ENCODE results near the gene STAU1. TPM values are rescaled to one million over a fixed set of nuclear protein-coding genes. Genes with fewer than 3 reads are reported as not detected.
"Not testable (repeated sequence)": the region's sequence is repeated elsewhere in the genome, so short reads cannot be mapped to it uniquely, and the experiment has no call there.

Gene STAU1
- total RNA-seq, 1 donor from 2014 or later, result 72.5 TPM

DNA sequence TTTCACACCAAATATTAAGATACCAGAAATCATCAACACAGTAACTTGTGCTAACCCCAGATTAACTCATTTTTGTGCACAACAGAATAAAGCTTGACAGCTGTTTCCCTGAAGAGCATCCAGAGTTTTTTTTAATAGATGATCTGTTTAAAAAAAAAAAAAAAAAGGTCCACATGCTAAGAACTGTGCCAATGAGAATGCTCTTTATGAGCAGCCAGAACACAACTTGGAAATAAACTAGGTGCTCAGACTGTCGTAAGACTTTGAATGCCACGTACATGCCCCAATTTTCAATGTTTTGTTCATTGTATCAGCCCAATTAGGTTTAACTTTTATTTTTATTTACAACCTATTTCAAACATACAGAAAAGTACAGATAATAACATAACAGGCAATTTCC, 47.3 kb downstream of the STAU1 start:
- Histone ChIP-seq H3K4me3 (ENCODE audit: low read depth, low read length) (no peak overlapping the region), H3K36me3 (ENCODE audit: control insufficient read depth, insufficient read depth, low read length) (no peaks in the 10 kb centered on the region), H3K27me3 (ENCODE audit: control insufficient read depth, insufficient read depth, low read length) (no peaks in the 10 kb centered on the region)
- no peak for DNase-seq (ENCODE audit: low read depth)
- TF ChIP-seq, protein P1, sequence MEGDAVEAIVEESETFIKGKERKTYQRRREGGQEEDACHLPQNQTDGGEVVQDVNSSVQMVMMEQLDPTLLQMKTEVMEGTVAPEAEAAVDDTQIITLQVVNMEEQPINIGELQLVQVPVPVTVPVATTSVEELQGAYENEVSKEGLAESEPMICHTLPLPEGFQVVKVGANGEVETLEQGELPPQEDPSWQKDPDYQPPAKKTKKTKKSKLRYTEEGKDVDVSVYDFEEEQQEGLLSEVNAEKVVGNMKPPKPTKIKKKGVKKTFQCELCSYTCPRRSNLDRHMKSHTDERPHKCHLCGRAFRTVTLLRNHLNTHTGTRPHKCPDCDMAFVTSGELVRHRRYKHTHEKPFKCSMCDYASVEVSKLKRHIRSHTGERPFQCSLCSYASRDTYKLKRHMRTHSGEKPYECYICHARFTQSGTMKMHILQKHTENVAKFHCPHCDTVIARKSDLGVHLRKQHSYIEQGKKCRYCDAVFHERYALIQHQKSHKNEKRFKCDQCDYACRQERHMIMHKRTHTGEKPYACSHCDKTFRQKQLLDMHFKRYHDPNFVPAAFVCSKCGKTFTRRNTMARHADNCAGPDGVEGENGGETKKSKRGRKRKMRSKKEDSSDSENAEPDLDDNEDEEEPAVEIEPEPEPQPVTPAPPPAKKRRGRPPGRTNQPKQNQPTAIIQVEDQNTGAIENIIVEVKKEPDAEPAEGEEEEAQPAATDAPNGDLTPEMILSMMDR (IDR thresholded peaks at IDR 0.05; ENCODE audit: insufficient read depth, low read length, poor library complexity, severe bottlenecking), result no peak

DNA sequence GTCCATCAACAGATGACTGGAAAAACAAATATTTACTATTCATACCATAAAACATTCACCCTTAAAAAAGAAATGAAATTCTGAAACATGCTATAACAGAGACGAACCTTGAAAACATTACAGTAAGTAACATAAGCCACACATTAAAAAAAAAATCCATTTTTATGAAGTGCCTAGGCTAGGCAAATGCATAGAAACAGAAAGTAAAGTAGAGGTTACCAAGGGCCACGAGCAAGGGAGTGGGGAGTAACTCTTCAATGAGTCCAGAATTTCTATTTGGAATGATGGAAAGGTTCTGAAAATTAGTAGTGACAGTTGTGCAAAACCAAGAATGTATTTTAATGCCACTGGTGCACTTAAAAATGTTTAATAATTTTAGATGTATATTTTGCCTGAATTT, 47.7 kb downstream of the STAU1 start:
- DNase-seq (ENCODE audit: low read depth), result no peak
- Histone ChIP-seq H3K27me3 (ENCODE audit: control insufficient read depth, insufficient read depth, low read length) (no peaks in the 10 kb centered on the region), H3K36me3 (ENCODE audit: control insufficient read depth, insufficient read depth, low read length) (no peaks in the 10 kb centered on the region), H3K4me3 (ENCODE audit: low read depth, low read length) (no peak overlapping the region)
- TF ChIP-seq, protein P1 (IDR thresholded peaks at IDR 0.05; ENCODE audit: insufficient read depth, low read length, poor library complexity, severe bottlenecking), result no peak

DNA sequence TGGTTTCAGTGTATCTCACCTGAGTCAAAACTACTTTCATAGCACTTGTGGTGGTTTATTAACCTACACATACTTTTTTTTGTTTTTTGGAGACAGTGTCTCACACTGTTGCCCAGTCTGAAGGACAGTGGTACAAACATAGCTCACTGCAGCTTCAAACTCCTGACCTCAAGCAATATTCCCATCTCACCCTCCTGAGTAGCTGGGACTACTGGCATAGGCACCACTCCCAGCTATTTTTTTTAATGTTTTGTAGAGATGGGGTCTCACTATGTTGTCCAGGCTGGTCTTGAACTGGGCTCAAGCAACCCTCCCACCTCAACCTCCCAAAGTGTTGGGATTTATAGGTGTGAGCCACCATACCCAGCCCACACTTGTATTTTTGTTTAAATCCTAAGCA, 49.7 kb downstream of the STAU1 start:
- H3K4me3 ChIP-seq (ENCODE audit: low read depth, low read length), result no peak overlapping the region
- DNase-seq (ENCODE audit: low read depth), result no peak
- no peaks in the 10 kb centered on the region for H3K27me3 ChIP-seq (ENCODE audit: control insufficient read depth, insufficient read depth, low read length)
- TF ChIP-seq, protein P1 (IDR thresholded peaks at IDR 0.05; ENCODE audit: insufficient read depth, low read length, poor library complexity, severe bottlenecking), result no peak
- H3K36me3 ChIP-seq (ENCODE audit: control insufficient read depth, insufficient read depth, low read length), result peaks cover under 1% of the 10 kb centered on the region

DNA sequence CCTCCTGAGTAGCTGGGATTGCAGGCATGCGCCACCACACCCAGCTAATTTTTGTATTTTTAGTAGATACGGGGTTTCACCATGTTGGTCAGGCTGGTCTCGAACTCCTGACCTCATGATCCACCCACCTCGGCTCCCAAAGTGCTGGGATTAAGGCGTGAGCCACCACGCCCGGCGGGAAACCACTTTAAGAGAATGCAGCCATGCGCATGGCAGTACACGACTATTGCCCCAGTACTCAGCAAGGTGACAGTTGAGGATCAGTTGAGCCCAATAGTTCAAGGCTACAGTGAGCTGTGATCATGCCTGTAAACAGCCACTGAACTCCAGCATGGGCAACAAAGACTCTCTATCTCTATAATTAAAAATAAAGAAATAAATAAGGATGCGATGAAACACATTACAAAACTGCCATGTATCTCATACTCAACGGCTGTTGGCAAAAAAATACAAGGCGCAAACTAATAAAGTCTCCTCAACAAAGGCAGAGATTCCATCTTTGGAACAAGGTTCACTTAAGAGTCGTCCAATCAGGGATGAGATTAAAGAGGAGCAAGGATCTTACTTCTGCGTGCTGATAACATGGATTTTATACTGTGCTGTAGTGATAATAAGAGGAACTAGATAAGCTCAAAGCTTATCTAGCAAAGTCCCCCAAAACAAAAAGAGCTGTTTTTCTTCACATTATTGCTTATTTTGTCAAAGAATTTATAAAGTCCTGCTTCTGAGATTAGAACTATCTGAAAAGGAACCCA, 51.1 kb downstream of the STAU1 start:
- H3K36me3 ChIP-seq (ENCODE audit: control insufficient read depth, insufficient read depth, low read length), result peaks cover 5% of the 10 kb centered on the region

DNA sequence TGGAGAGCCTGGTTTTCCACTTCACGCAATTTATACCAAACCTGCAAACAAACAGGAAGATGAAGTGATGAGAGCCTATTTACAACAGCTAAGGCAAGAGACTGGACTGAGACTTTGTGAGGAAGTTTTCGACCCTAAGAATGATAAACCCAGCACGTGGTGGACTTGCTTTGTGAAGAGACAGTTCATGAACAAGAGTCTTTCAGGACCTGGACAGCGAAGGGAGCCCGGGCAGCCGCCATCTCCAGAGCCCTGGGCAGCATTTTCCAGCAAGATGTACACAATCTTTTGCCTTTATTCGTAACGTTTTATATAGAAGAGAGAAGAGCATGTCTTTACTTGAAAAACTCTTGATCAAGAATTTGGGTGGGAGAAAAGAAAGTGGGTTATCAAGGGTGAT, 53.3 kb downstream of the STAU1 start:
- H3K4me3 ChIP-seq (ENCODE audit: low read depth, low read length); H3K36me3 ChIP-seq (ENCODE audit: control insufficient read depth, insufficient read depth, low read length); DNase-seq (ENCODE audit: low read depth); H3K27me3 ChIP-seq (ENCODE audit: control insufficient read depth, insufficient read depth, low read length): not testable (repeated sequence)

More for the DNA sequence above, 51.1 kb downstream of the STAU1 start:
- TF ChIP-seq, protein P1 (IDR thresholded peaks at IDR 0.05; ENCODE audit: insufficient read depth, low read length, poor library complexity, severe bottlenecking), result no peak
- H3K27me3 ChIP-seq (ENCODE audit: control insufficient read depth, insufficient read depth, low read length), result no peaks in the 10 kb centered on the region
- no peak for DNase-seq (ENCODE audit: low read depth)
- H3K4me3 ChIP-seq (ENCODE audit: low read depth, low read length), result no peak overlapping the region

DNA sequence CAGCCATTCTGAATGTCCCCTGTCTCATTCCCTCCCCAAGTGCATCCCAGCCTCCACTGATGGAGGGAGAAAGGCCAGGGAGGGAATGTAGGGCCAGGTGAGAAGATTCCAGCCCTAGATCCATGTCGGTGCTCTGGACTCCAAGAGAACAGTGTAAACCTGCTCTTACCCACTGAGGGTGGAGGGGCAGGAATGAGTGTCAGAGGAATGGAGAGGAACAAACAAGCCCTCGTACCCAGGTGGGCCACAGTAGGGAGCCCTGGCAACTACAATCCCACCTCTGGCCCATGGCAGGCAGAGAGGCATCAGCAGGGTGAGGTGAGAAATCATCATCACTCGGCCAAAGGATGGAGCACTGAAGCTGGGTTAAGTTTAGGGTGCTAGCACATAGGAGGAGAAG, 54.6 kb downstream of the STAU1 start:
- Histone ChIP-seq H3K4me3 (ENCODE audit: low read depth, low read length) (no peak overlapping the region), H3K36me3 (ENCODE audit: control insufficient read depth, insufficient read depth, low read length) (peaks cover 5% of the 10 kb centered on the region), H3K27me3 (ENCODE audit: control insufficient read depth, insufficient read depth, low read length) (no peaks in the 10 kb centered on the region)
- DNase-seq (ENCODE audit: low read depth), result no peak
- TF ChIP-seq, protein P1 (IDR thresholded peaks at IDR 0.05; ENCODE audit: insufficient read depth, low read length, poor library complexity, severe bottlenecking), result no peak

Measured in kidney epithelial cell (primary cell).